Fibroblast of mammary gland (primary cell): ENCODE results near the gene TRAF3IP1.
A peak's percentile ranks its signal among the peaks of the same experiment; 100 is the strongest.
"Not testable (repeated sequence)": the region's sequence is repeated elsewhere in the genome, so short reads cannot be mapped to it uniquely, and the experiment has no call there.

Experiments
- DNase-seq: peaks from one replicate; pipeline ENCODE4 v3.0.0-alpha.2; 2010; ENCODE audit warnings: low read depth
- H3K4me3 ChIP-seq: 2 replicates; pipeline ENCODE4 v1.5.1; 2011; ENCODE audit warnings: low read depth, mild to moderate bottlenecking, low read length, moderate library complexity; ENCODE audit not compliant: control insufficient read depth
- CTCF ChIP-seq: conservative IDR thresholded peaks from 2 replicates; pipeline ENCODE4 v1.5.1; 2011; ENCODE audit warnings: low read depth, low read length, inconsistent platforms; ENCODE audit not compliant: control insufficient read depth, insufficient read depth

Gene TRAF3IP1

GRCh38 chr2:238314576-238314975 lies 5.7 kb upstream of the TRAF3IP1 start:
- no peak for TF ChIP-seq CTCF
- H3K4me3 ChIP-seq, result no peak overlapping the region
- DNase-seq, result no peak

- DNase-seq, result no peak
- no peak overlapping the region for H3K4me3 ChIP-seq
- no peak for TF ChIP-seq CTCF
Measured at GRCh38 chr2:238315031-238315595, 5.2 kb upstream of the TRAF3IP1 start.

GRCh38 chr2:238320648-238321281 lies 447 bp downstream of the TRAF3IP1 start:
- H3K4me3 ChIP-seq, result peak overlapping the region; percentile 58
- DNase-seq, result peak; percentile 6
- no peak for TF ChIP-seq CTCF

- no peak for TF ChIP-seq CTCF
- no peak for DNase-seq
- H3K4me3 ChIP-seq, result peak overlapping the region; percentile 58
Measured at GRCh38 chr2:238321467-238321866, 1.1 kb downstream of the TRAF3IP1 start.

- no peak overlapping the region for H3K4me3 ChIP-seq
- TF ChIP-seq CTCF, result no peak
- no peak for DNase-seq
Measured at GRCh38 chr2:238322001-238322411, 1.7 kb downstream of the TRAF3IP1 start.

GRCh38 chr2:238324248-238324647 lies 3.9 kb downstream of the TRAF3IP1 start:
- not testable (repeated sequence) for DNase-seq, H3K4me3 ChIP-seq

- no peak for DNase-seq
- no peak for TF ChIP-seq CTCF
- no peak overlapping the region for H3K4me3 ChIP-seq
Measured at GRCh38 chr2:238325694-238326093, 5.4 kb downstream of the TRAF3IP1 start.
